Ascending aorta (tissue), 2 donors: ENCODE measurements around the gene NAGPA. TPM values are rescaled to one million over a fixed set of nuclear protein-coding genes. Genes with fewer than 3 reads are reported as not detected.
A peak's percentile ranks its signal among the peaks of the same experiment; 100 is the strongest.

Experiments
- DNase-seq, 2 donors: peaks; one replicate each; pipeline ENCODE4 v3.0.0-alpha.2; 2019; ENCODE audit warnings: low spot score in 2 of 2
- H3K27ac ChIP-seq, 2 donors: fragments of 200-600 bp; sonication (generic); one replicate each; pipeline ENCODE4 v1.5.1; 2016 to 2017; ENCODE audit warnings: mild to moderate bottlenecking in 1 of 2
- H3K27me3 ChIP-seq: fragments of 200-600 bp; sonication (generic); one replicate; pipeline ENCODE4 v1.5.1; 2017
- H3K36me3 ChIP-seq, 2 donors: fragments of 200-600 bp; sonication (generic); one replicate each; pipeline ENCODE4 v1.5.1; 2016
- H3K4me1 ChIP-seq, 2 donors: fragments of 200-600 bp; sonication (generic); one replicate each; pipeline ENCODE4 v1.5.1; 2016 to 2017; ENCODE audit warnings: mild to moderate bottlenecking in 1 of 2
- H3K4me3 ChIP-seq, 2 donors: fragments of 200-600 bp; sonication (generic); one replicate each; pipeline ENCODE4 v1.5.1; 2016 to 2017; ENCODE audit warnings: mild to moderate bottlenecking in 1 of 2
- H3K9me3 ChIP-seq, 2 donors: fragments of 200-600 bp; sonication (generic); one replicate each; pipeline ENCODE4 v1.5.1; 2016
- intact Hi-C: fragments of 100-400 bp; cut with DNase I; formaldehyde crosslinking; loops from one replicate; pipeline ENCODE4 v1.15.1; 2023
- total RNA-seq: library from RNA; depleted of rRNA; stranded (reverse); fragments of >200 nt; gene quantifications from one replicate; pipeline ENCODE4 v1.1.0, GENCODE V29; 2016
- TF ChIP-seq, protein P1 (sequence below), 3 experiments: fragments of 200-600 bp in 2 of 3; fragments of 450-650 bp in 1 of 3; sonication (generic) in 2 of 3; IDR thresholded peaks; one replicate each; pipeline ENCODE4 v1.5.1; 2016 to 2019; ENCODE audit warnings: antibody characterized with exemption in 3 of 3, mild to moderate bottlenecking in 1 of 3, moderate library complexity in 1 of 3

Gene NAGPA
- total RNA-seq, 1 donor from 2014 or later: 23.0 TPM

GRCh38 chr16:5069854-5070253 is 36.1 kb upstream of the NAGPA start:
- H3K4me1 ChIP-seq: peaks cover 0 to 12% of the 10 kb centered on the region in 2 donors
- DNase-seq: peak in 1 of 2 donors; percentile 54
- intact Hi-C loops: loop anchor here (5.0 kb wide), 2 partner anchors 38 to 113 kb away; partner anchors contain the start of genes NAGPA and SEC14L5
- H3K9me3 ChIP-seq: no peaks in the 10 kb centered on the region
- H3K4me3 ChIP-seq: no peak overlapping the region
- TF ChIP-seq, protein P1, sequence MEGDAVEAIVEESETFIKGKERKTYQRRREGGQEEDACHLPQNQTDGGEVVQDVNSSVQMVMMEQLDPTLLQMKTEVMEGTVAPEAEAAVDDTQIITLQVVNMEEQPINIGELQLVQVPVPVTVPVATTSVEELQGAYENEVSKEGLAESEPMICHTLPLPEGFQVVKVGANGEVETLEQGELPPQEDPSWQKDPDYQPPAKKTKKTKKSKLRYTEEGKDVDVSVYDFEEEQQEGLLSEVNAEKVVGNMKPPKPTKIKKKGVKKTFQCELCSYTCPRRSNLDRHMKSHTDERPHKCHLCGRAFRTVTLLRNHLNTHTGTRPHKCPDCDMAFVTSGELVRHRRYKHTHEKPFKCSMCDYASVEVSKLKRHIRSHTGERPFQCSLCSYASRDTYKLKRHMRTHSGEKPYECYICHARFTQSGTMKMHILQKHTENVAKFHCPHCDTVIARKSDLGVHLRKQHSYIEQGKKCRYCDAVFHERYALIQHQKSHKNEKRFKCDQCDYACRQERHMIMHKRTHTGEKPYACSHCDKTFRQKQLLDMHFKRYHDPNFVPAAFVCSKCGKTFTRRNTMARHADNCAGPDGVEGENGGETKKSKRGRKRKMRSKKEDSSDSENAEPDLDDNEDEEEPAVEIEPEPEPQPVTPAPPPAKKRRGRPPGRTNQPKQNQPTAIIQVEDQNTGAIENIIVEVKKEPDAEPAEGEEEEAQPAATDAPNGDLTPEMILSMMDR (IDR thresholded peaks at IDR 0.05): no peak
- H3K36me3 ChIP-seq: peaks cover 0 to 3% of the 10 kb centered on the region in 2 donors
- H3K27ac ChIP-seq: no peak overlapping the region
- H3K27me3 ChIP-seq: no peaks in the 10 kb centered on the region

GRCh38 chr16:5069048-5069447 is 35.3 kb upstream of the NAGPA start:
- intact Hi-C loops: no loop called here
- Histone ChIP-seq H3K4me3 (no peak overlapping the region), H3K27ac (no peak overlapping the region), H3K9me3 (no peaks in the 10 kb centered on the region), H3K4me1 (peaks cover 0 to 12% of the 10 kb centered on the region in 2 donors), H3K36me3 (no peaks in the 10 kb centered on the region), H3K27me3 (no peaks in the 10 kb centered on the region)
- DNase-seq: no peak
- TF ChIP-seq, protein P1 (IDR thresholded peaks at IDR 0.05): no peak

DNA sequence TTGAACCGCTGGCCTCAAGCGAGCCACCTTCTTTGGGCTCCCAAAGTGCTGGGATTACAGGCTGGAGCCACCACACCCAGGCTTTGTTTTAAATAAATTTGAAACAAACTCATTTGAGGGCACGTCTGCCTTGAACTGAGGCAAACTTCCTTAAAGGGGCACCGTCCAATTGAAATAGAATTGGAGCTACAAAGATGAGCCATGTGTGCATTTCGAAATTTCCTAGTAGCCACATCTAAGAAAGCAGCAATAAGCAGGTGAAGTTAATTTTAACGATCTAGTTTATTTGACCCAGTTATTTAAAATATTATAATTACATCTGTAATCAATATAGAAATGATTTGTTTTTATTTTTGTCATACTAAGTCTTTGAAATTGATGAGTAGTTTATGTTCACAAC is 32.8 kb upstream of the NAGPA start:
- DNase-seq: no peak
- intact Hi-C loops: no loop called here
- Histone ChIP-seq H3K9me3 (no peaks in the 10 kb centered on the region), H3K4me3 (no peak overlapping the region), H3K36me3 (no peaks in the 10 kb centered on the region), H3K27ac (no peak overlapping the region), H3K4me1 (peaks cover 0 to 8% of the 10 kb centered on the region in 2 donors), H3K27me3 (no peaks in the 10 kb centered on the region)
- TF ChIP-seq, protein P1 (IDR thresholded peaks at IDR 0.05): no peak

DNA sequence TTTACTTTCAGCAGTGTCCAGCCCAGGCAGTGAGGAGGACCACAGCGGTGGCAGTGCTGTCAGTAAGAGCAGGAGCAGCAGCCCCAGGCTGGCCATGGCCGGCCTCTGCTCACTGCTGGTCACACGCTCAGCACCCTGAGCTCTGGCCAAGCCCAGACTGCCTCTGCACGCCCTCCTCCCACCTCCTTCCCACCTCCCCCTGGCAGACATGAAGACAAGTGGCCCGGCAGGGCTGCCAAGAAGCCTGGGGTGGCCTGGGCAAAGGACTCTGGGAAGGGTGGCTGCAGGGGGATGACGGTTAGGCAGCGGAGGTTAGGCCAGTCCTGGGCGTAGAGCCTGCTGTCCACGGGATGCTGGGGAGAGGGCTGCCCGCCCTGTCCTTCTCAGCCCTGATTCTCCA is 32.1 kb upstream of the NAGPA start, which contains the start of gene C16orf89:
Gene C16orf89, minus strand, starts transcription at position 144 of the 400 bp plus-strand sequence. Its CDS starts 48 bp downstream, at position 96.
- H3K27me3 ChIP-seq: no peaks in the 10 kb centered on the region
- intact Hi-C loops: no loop called here
- TF ChIP-seq, protein P1 (IDR thresholded peaks at IDR 0.05): no peak

DNA sequence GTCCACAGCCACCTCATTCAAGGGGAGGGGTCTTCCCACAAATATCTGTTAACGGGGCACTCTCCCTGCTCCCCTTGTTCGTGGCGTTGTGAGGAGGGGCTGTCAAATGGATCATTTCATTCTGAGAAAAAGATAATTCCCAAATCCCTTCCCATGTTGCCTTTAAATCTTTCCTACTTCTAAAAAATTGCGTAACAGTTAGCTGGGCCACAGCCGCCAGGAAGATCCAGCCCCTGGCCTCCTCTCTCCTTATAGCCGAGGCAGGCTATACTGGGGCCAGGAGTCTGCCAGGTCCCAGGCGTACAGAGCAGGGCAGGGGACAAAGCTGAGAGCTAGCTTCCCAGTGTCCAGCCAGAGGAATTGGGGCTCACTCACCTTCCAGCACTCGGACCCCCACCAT is 31.6 kb upstream of the NAGPA start:
- TF ChIP-seq, protein P1 (IDR thresholded peaks at IDR 0.05): no peak
- Histone ChIP-seq H3K9me3 (no peaks in the 10 kb centered on the region), H3K36me3 (no peaks in the 10 kb centered on the region), H3K4me1 (peaks cover 0 to 2% of the 10 kb centered on the region in 2 donors), H3K27me3 (no peaks in the 10 kb centered on the region), H3K4me3 (peak overlapping the region in 1 of 2 donors; percentile 15), H3K27ac (peak overlapping the region in 1 of 2 donors; percentile 34)
- DNase-seq: no peak
- intact Hi-C loops: no loop called here

More for the DNA sequence above, 32.1 kb upstream of the NAGPA start, which contains the start of gene C16orf89:
- no peaks in the 10 kb centered on the region for H3K9me3 ChIP-seq
- no peaks in the 10 kb centered on the region for H3K36me3 ChIP-seq
- H3K27ac ChIP-seq: peak within 1 kb of the TSS in 1 of 2 donors; percentile 34
- H3K4me1 ChIP-seq: peaks cover 0 to 2% of the 10 kb centered on the region in 2 donors
- peak within 1 kb of the TSS in 1 of 2 donors; percentile 15 for H3K4me3 ChIP-seq
- no peak for DNase-seq
